H1 (cell line): ENCODE results near the gene PRIMPOL. TPM values are rescaled to one million over a fixed set of nuclear protein-coding genes. Genes with fewer than 3 reads are reported as not detected.

Source experiments
- CTCF ChIA-PET: fragments of 300-600 bp; sonication (Branson Sonifier 250); formaldehyde crosslinking; loops from one replicate; lab custom pipeline; 2021; ENCODE audit not compliant: partially characterized antibody; lab: Charles Lee
- POLR2A ChIA-PET: fragments of 300-600 bp; sonication (Branson Sonifier 250); formaldehyde crosslinking; loops from one replicate; lab custom pipeline; 2021; ENCODE audit warnings: inconsistent platforms; ENCODE audit not compliant: partially characterized antibody; lab: Charles Lee
- DNase-seq, 2 experiments: peaks; one replicate each; pipeline versions ENCODE4 v3.0.0 to v3.0.0-alpha.2; 2010 to 2022; ENCODE audit warnings: low spot score in 2 of 2, low read depth in 1 of 2, mixed read lengths in 1 of 2
- FAIRE-seq: peaks from 2 replicates; lab custom pipeline; 2011; peaks lifted over from hg19 to GRCh38; lab: Jason Lieb, UNC
- H2AFZ ChIP-seq: 2 replicates; pipeline ENCODE4 v1.8.1; 2012; ENCODE audit warnings: low read length, inconsistent platforms
- H2AK5ac ChIP-seq: 2 replicates; pipeline ENCODE4 v1.6.1; 2013; ENCODE audit warnings: low read depth, low read length
- H2BK120ac ChIP-seq: replicated peaks from 2 replicates; pipeline ENCODE3; 2013; ENCODE audit warnings: low read depth, low read length, inconsistent platforms
- H2BK12ac ChIP-seq: 2 replicates; pipeline ENCODE4 v1.6.1; 2013; ENCODE audit warnings: low read depth, low read length
- H2BK15ac ChIP-seq: 2 replicates; pipeline ENCODE4 v1.6.1; 2013; ENCODE audit warnings: low read length
- H2BK20ac ChIP-seq: 2 replicates; pipeline ENCODE4 v1.6.1; 2013; ENCODE audit warnings: low read length
- H2BK5ac ChIP-seq: 2 replicates; pipeline ENCODE4 v1.6.1; 2013; ENCODE audit warnings: low read depth, low read length
- H3K14ac ChIP-seq: 2 replicates; pipeline ENCODE4 v1.6.1; 2013; ENCODE audit warnings: inconsistent platforms; ENCODE audit not compliant: insufficient read length
- H3K18ac ChIP-seq: 2 replicates; pipeline ENCODE4 v1.6.1; 2013; ENCODE audit warnings: low read length; ENCODE audit errors: extremely low read depth
- H3K23ac ChIP-seq: 2 replicates; pipeline ENCODE4 v1.6.1; 2013; ENCODE audit warnings: inconsistent platforms; ENCODE audit not compliant: insufficient read length
- H3K23me2 ChIP-seq: 2 replicates; pipeline ENCODE4 v1.6.1; 2013; ENCODE audit warnings: low read depth, low read length
- H3K27ac ChIP-seq: 2 replicates; pipeline ENCODE4 v1.6.1; 2011; ENCODE audit warnings: low read depth, low read length, inconsistent platforms
- H3K27me3 ChIP-seq, 4 experiments: replicated peaks in 1 of 4; 1 replicate in 1 of 4; 2 replicates in 3 of 4; pipeline versions ENCODE4 v1.6.1 to v1.8.1; 2011 to 2013; ENCODE audit warnings: low read length in 3 of 4, mild to moderate bottlenecking in 3 of 4, inconsistent platforms in 2 of 4, mixed read lengths in 2 of 4, moderate library complexity in 1 of 4; ENCODE audit not compliant: control insufficient read depth in 3 of 4, insufficient read depth in 3 of 4; ENCODE audit errors: extremely low read depth in 1 of 4
- H3K36me3 ChIP-seq, 4 experiments: 2 replicates each; pipeline versions ENCODE4 v1.6.1 to v1.8.1; 2011 to 2013; ENCODE audit warnings: mild to moderate bottlenecking in 4 of 4, low read length in 3 of 4, moderate library complexity in 2 of 4, control low read depth in 1 of 4, inconsistent platforms in 1 of 4; ENCODE audit not compliant: insufficient read depth in 4 of 4, control insufficient read depth in 2 of 4
- H3K4ac ChIP-seq: replicated peaks from 2 replicates; pipeline ENCODE3; 2013; ENCODE audit warnings: low read length, low read depth, mixed read lengths, inconsistent platforms; ENCODE audit not compliant: insufficient read length
- H3K4me1 ChIP-seq, 4 experiments: replicated peaks in 1 of 4; 1 replicate in 1 of 4; 2 replicates in 3 of 4; pipeline versions ENCODE4 v1.6.1 to v1.8.1; 2011 to 2013; ENCODE audit warnings: low read length in 3 of 4, inconsistent platforms in 2 of 4, mixed read lengths in 1 of 4; ENCODE audit not compliant: insufficient read depth in 4 of 4, control insufficient read depth in 3 of 4
- H3K4me2 ChIP-seq, 2 experiments: 2 replicates each; pipeline versions ENCODE4 v1.6.1 to v1.8.1; 2011 to 2013; ENCODE audit warnings: low read depth in 2 of 2, low read length in 2 of 2, control low read depth in 1 of 2, inconsistent platforms in 1 of 2, mild to moderate bottlenecking in 1 of 2; ENCODE audit not compliant: insufficient read depth in 1 of 2
- H3K4me3 ChIP-seq, 4 experiments: fragments of 200-600, 300-600 bp in 1 of 4; sonication (generic), shearing (Covaris generic), sonication (Bioruptor Twin) in 1 of 4; 2 replicates each; pipeline versions ENCODE4 v1.5.1 to v1.8.1; 2011 to 2016; ENCODE audit warnings: low read length in 4 of 4, low read depth in 3 of 4, control low read depth in 2 of 4, inconsistent platforms in 2 of 4, mild to moderate bottlenecking in 2 of 4, mixed read lengths in 1 of 4, moderate library complexity in 1 of 4; ENCODE audit not compliant: insufficient read depth in 2 of 4; ENCODE audit errors: extremely low read depth in 1 of 4
- H3K56ac ChIP-seq: replicated peaks from 2 replicates; pipeline ENCODE3; 2013; ENCODE audit warnings: low read depth, mild to moderate bottlenecking, mixed read lengths, low read length, inconsistent platforms; ENCODE audit not compliant: insufficient read length
- H3K79me1 ChIP-seq: 2 replicates; pipeline ENCODE4 v1.6.1; 2013; ENCODE audit warnings: low read depth, low read length, control low read depth
- H3K79me2 ChIP-seq, 2 experiments: 2 replicates each; pipeline versions ENCODE4 v1.6.1 to v1.8.1; 2012 to 2013; ENCODE audit warnings: low read length in 2 of 2, mild to moderate bottlenecking in 2 of 2, inconsistent platforms in 1 of 2; ENCODE audit not compliant: insufficient read depth in 2 of 2, control insufficient read depth in 1 of 2
- H3K9ac ChIP-seq, 4 experiments: replicated peaks in 1 of 4; 1 replicate in 1 of 4; 2 replicates in 3 of 4; pipeline versions ENCODE4 v1.6.1 to v1.8.1; 2011 to 2013; ENCODE audit warnings: low read depth in 3 of 4, low read length in 3 of 4, control low read depth in 2 of 4, mild to moderate bottlenecking in 2 of 4, moderate library complexity in 2 of 4, inconsistent platforms in 1 of 4; ENCODE audit errors: extremely low read depth in 1 of 4
- H3K9me3 ChIP-seq, 2 experiments: 2 replicates each; pipeline versions ENCODE4 v1.6.1 to v1.8.1; 2012 to 2013; ENCODE audit warnings: mild to moderate bottlenecking in 2 of 2, moderate library complexity in 2 of 2, control low read depth in 1 of 2, inconsistent platforms in 1 of 2, low read depth in 1 of 2, low read length in 1 of 2, mixed read lengths in 1 of 2; ENCODE audit not compliant: insufficient read depth in 2 of 2
- H4K20me1 ChIP-seq, 2 experiments: replicated peaks in 1 of 2; 2 replicates each; pipeline versions ENCODE3 to v1.8.1; 2011 to 2013; ENCODE audit warnings: inconsistent platforms in 2 of 2, low read length in 2 of 2, mild to moderate bottlenecking in 1 of 2; ENCODE audit not compliant: insufficient read depth in 2 of 2, control insufficient read depth in 1 of 2
- H4K5ac ChIP-seq: 2 replicates; pipeline ENCODE4 v1.6.1; 2013; ENCODE audit warnings: low read length, low read depth, mixed read lengths, inconsistent platforms; ENCODE audit not compliant: insufficient read length
- H4K8ac ChIP-seq: 2 replicates; pipeline ENCODE4 v1.8.0; 2013; ENCODE audit warnings: mild to moderate bottlenecking, moderate library complexity, low read length, inconsistent platforms; ENCODE audit not compliant: insufficient read depth; ENCODE audit errors: extremely low read depth
- H4K91ac ChIP-seq: replicated peaks from 2 replicates; pipeline ENCODE3; 2013; ENCODE audit warnings: low read length, mixed read lengths, inconsistent platforms; ENCODE audit not compliant: insufficient read length
- CHD1 ChIP-seq: IDR thresholded peaks from 2 replicates; pipeline ENCODE4 v1.6.1; 2012; ENCODE audit warnings: low read depth, low read length, improper control_type of control experiment
- CHD2 ChIP-seq: IDR thresholded peaks from 2 replicates; pipeline ENCODE4 v1.6.1; 2012; ENCODE audit warnings: low read length, improper control_type of control experiment
- E2F6 ChIP-seq: IDR thresholded peaks from 2 replicates; pipeline ENCODE4 v1.6.1; 2012; ENCODE audit warnings: inconsistent platforms
- GABPA ChIP-seq: IDR thresholded peaks from 2 replicates; pipeline ENCODE4 v1.6.1; 2011; ENCODE audit warnings: mild to moderate bottlenecking, low read length, moderate library complexity, borderline replicate concordance; ENCODE audit not compliant: insufficient read depth
- NANOG ChIP-seq: IDR thresholded peaks from 2 replicates; pipeline ENCODE4 v1.6.1; 2011; ENCODE audit warnings: low read length, low read depth, mild to moderate bottlenecking, inconsistent platforms; ENCODE audit not compliant: insufficient read depth, poor library complexity, severe bottlenecking
- PHF8 ChIP-seq: fragments of 200-600 bp; sonication (generic); conservative IDR thresholded peaks from 2 replicates; pipeline ENCODE4 v1.7.1; 2012; ENCODE audit warnings: low read depth, mild to moderate bottlenecking, inconsistent platforms, low read length, moderate library complexity
- POLR2AphosphoS5 ChIP-seq: IDR thresholded peaks from 2 replicates; pipeline ENCODE4 v1.6.1; 2011; ENCODE audit warnings: low read depth, low read length
- SAP30 ChIP-seq: fragments of 300-600 bp; sonication (generic); IDR thresholded peaks from 2 replicates; pipeline ENCODE4 v1.7.1; 2012; ENCODE audit warnings: low read length, moderate library complexity, mild to moderate bottlenecking, inconsistent platforms; ENCODE audit not compliant: insufficient read depth, insufficient replicate concordance
- ZNF274 ChIP-seq: IDR thresholded peaks from 2 replicates; pipeline ENCODE4 v1.7.0; 2012; ENCODE audit warnings: low read length, borderline replicate concordance; ENCODE audit errors: extremely low read depth
- WGBS, 2 experiments: shearing (Covaris generic) in 1 of 2; methylation state at CpG; one replicate each; pipeline versions ENCODE4 v1.1.6 to v1.1.7; 2013 to 2015; ENCODE audit warnings: low lambda C conversion rate in 2 of 2, mixed read lengths in 2 of 2, inconsistent platforms in 1 of 2, low coverage in 1 of 2, missing lambda C conversion rate in 1 of 2; ENCODE audit not compliant: insufficient replicate concordance in 2 of 2, insufficient coverage in 1 of 2, insufficient read length in 1 of 2; ENCODE audit errors: extremely low coverage in 1 of 2, missing lambda C conversion rate in 1 of 2; 5-methylcytosine and 5-hydroxymethylcytosine counted together
- polyA plus RNA-seq, 7 experiments: library from polyadenylated mRNA; depleted of rRNA in 3 of 7; stranded (reverse) in 5 of 7; unstranded in 2 of 7; fragments of >200 nt in 5 of 7; fragments of 200-250 nt in 2 of 7; gene quantifications; 1 replicate in 5 of 7; 2 replicates in 1 of 7; 4 replicates in 1 of 7; pipeline versions ENCODE4 v1.2.1 to v1.2.3, GENCODE V29; 2011 to 2013; ENCODE audit warnings: missing spikeins in 2 of 7, mixed read lengths in 2 of 7
- total RNA-seq: library from RNA; stranded (reverse); fragmentation: NEBNext Ultra II Directional; extraction: Animal tissue kit (Norgen Biotek cat#: 25700); gene quantifications from 2 replicates; pipeline ENCODE4 v1.2.1, GENCODE V29; 2021
- TF ChIP-seq, protein P1 (sequence below): IDR thresholded peaks from 2 replicates; pipeline ENCODE4 v1.6.1; 2012; ENCODE audit warnings: low read length, inconsistent platforms

PRIMPOL gene
- total and polyA plus RNA-seq, 2 of the 8 experiments (the other 6 are each of a cell fraction or from before 2014, with no cell fraction given) = 4.4 to 6.7 TPM

- Histone ChIP-seq H2BK5ac (no peak overlapping the region), H4K91ac (no peak overlapping the region), H3K27ac (no peak overlapping the region), H3K79me2 (no peaks in the 10 kb centered on the region), H3K4me1 (no peaks in the 10 kb centered on the region), H3K36me3 (peaks cover 0 to 3% (median 0%) of the 10 kb centered on the region in 4 experiments; a peak in 1 of 8 replicates), H3K9ac (no peak overlapping the region), H2BK120ac (no peak overlapping the region), H2AFZ (no peak overlapping the region), H2BK20ac (no peak overlapping the region), H3K4me3 (no peak overlapping the region), H2BK15ac (no peak overlapping the region), H3K4me2 (no peak overlapping the region), H3K23ac (no peak overlapping the region), H2AK5ac (no peak overlapping the region), H3K9me3 (no peaks in the 10 kb centered on the region), H3K56ac (no peak overlapping the region), H4K5ac (no peak overlapping the region), H3K4ac (no peak overlapping the region), H2BK12ac (no peak overlapping the region), H3K27me3 (no peaks in the 10 kb centered on the region), H3K79me1 (no peaks in the 10 kb centered on the region), H3K14ac (no peak overlapping the region), H4K8ac (0 out of 2 replicates have a peak overlapping the region, but pooled peaks have one; percentile 11), H3K23me2 (no peaks in the 10 kb centered on the region; the same call in 1 of the 2 replicates), H3K18ac (no peak overlapping the region), H4K20me1 (no peaks in the 10 kb centered on the region)
- ChIA-PET POLR2A (no interaction called here), CTCF (no interaction called here)
- no peak for FAIRE-seq
- no peak for DNase-seq
- TF ChIP-seq ZNF274 = no peak
- TF ChIP-seq E2F6 = no peak
- no peak for TF ChIP-seq NANOG
- TF ChIP-seq SAP30 = no peak
- TF ChIP-seq, protein P1, sequence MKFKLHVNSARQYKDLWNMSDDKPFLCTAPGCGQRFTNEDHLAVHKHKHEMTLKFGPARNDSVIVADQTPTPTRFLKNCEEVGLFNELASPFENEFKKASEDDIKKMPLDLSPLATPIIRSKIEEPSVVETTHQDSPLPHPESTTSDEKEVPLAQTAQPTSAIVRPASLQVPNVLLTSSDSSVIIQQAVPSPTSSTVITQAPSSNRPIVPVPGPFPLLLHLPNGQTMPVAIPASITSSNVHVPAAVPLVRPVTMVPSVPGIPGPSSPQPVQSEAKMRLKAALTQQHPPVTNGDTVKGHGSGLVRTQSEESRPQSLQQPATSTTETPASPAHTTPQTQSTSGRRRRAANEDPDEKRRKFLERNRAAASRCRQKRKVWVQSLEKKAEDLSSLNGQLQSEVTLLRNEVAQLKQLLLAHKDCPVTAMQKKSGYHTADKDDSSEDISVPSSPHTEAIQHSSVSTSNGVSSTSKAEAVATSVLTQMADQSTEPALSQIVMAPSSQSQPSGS = no peak
- no peak for TF ChIP-seq CHD1
- TF ChIP-seq POLR2AphosphoS5 = no peak
- TF ChIP-seq PHF8 = no peak
- TF ChIP-seq CHD2 = no peak
- no peak for TF ChIP-seq GABPA
- whole genome bisulfite sequencing, 2 experiments = 88% methylated on average over 4 of the region's 4 CpGs; no CpG with 5 or more reads in 1 of the 2 experiments
Observed at GRCh38 chr4:184674011-184674410, 24.5 kb downstream of the PRIMPOL start.
